BLaER1 treated with 17β-estradiol and CSF1 and Interleukin-3, amounts not matched to agents 10 nM and 100 nM (cell line): ENCODE measurements around the gene SLIT3.

Source experiments
- H3K27ac ChIP-seq, 11 experiments: shearing (Covaris generic); formaldehyde crosslinking; 2 replicates each; pipeline ENCODE4 v1.8.1; 2022
- H3K27me3 ChIP-seq, 11 experiments: shearing (Covaris generic); formaldehyde crosslinking; 2 replicates each; pipeline ENCODE4 v1.8.1; 2022
- H3K36me3 ChIP-seq, 11 experiments: shearing (Covaris generic); formaldehyde crosslinking; 2 replicates each; pipeline ENCODE4 v1.8.1; 2022
- H3K4me1 ChIP-seq, 10 experiments: shearing (Covaris generic); formaldehyde crosslinking; 2 replicates each; pipeline ENCODE4 v1.8.1; 2022
- H3K4me2 ChIP-seq, 11 experiments: shearing (Covaris generic); formaldehyde crosslinking; 2 replicates each; pipeline ENCODE4 v1.8.1; 2022
- H3K4me3 ChIP-seq, 10 experiments: shearing (Covaris generic); formaldehyde crosslinking; 2 replicates each; pipeline ENCODE4 v1.8.1; 2022
- H3K9ac ChIP-seq, 11 experiments: shearing (Covaris generic); formaldehyde crosslinking; 2 replicates each; pipeline ENCODE4 v1.8.1; 2022
- H3K9me3 ChIP-seq, 11 experiments: shearing (Covaris generic); formaldehyde crosslinking; replicated peaks in 1 of 11; 2 replicates each; pipeline ENCODE4 v1.8.1; 2022
- H4K20me1 ChIP-seq, 11 experiments: shearing (Covaris generic); formaldehyde crosslinking; 2 replicates each; pipeline ENCODE4 v1.8.1; 2022
- Cebpa-rat ChIP-seq, 11 experiments: shearing (Covaris generic); IDR thresholded peaks; 2 replicates each; pipeline ENCODE4 v1.8.1; 2022

The SLIT3 gene

DNA sequence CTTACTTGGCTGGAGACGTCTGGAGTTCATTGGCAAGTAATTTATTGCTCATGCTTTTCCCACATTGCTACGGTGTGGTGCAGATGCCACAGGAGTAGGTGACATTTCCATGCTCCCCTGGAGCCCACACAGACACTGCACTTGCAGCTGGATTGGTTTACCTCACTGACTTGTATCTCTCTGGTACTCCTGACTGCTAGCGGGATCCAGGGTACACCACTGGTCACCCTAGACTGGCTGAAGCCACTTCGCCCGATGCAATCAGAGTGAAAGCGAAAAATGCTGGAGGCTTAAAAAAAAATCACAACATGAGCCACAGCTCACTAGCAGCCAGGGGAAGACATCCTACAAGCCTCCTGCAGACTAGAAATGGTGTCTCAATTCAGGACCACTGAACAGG, 32.6 kb upstream of the SLIT3 start:
- Histone ChIP-seq H4K20me1 (no peaks in the 10 kb centered on the region), H3K9me3 (no peaks in the 10 kb centered on the region), H3K27ac (no peak overlapping the region), H3K4me3 (no peak overlapping the region), H3K9ac (no peak overlapping the region), H3K4me1 (peaks cover 0 to 10% (median 0%) of the 10 kb centered on the region in 10 experiments; a peak in 3 of 20 replicates), H3K4me2 (no peak overlapping the region), H3K27me3 (no peaks in the 10 kb centered on the region), H3K36me3 (no peaks in the 10 kb centered on the region)
- TF ChIP-seq Cebpa-rat (IDR thresholded peaks at IDR 0.05): no peak

DNA sequence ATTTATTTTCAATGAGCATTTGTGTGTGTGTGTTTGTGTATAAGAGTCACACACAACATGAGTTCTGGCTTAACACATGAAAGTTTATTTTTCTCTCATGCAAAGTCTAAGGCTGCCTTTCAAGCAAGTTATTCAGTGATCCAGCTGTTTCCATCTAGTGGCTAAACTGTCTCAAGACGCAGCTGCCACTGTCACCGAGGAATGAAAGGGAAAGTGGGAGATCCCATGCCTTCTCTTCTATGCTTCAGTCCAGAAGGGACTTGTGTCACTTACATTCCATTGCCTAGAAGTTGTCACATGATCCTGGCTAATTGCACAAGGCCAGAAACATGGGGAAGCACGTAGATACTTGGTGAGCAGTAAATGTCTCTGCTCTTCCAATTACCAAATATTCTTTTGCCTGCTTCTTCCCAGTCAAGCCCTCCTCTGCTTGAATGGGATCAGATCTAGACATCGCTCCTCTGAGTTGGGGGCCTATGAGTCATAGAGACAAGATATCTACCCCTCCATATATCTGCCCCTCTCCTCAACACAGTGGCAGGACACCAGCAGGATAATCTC, 30.4 kb upstream of the SLIT3 start:
- H3K9me3 ChIP-seq: no peaks in the 10 kb centered on the region
- peaks cover 0 to 10% (median 0%) of the 10 kb centered on the region in 10 experiments; a peak in 3 of 20 replicates for H3K4me1 ChIP-seq
- no peak overlapping the region for H3K4me3 ChIP-seq
- H3K36me3 ChIP-seq: no peaks in the 10 kb centered on the region
- H3K9ac ChIP-seq: no peak overlapping the region
- no peaks in the 10 kb centered on the region for H4K20me1 ChIP-seq
- no peaks in the 10 kb centered on the region for H3K27me3 ChIP-seq
- no peak overlapping the region for H3K27ac ChIP-seq
- no peak for TF ChIP-seq Cebpa-rat (IDR thresholded peaks at IDR 0.05)
- H3K4me2 ChIP-seq: no peak overlapping the region

DNA sequence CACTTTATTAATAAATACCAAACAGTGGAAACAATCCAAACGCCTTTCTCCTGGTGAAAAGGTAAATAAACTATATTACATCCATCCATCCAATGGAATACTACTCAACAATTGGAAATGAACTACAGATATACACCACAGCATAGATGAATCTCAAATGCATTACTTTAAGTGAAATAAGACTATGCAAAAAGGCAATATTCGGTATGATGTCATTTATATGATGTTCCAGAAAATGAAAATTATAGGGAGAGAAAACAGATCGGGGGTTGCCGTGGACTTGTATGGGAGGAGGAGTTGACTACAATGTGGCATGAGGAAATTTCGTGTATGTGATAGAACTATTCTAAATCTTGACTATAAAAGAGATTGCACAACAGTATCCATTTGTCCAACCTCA, 27.5 kb upstream of the SLIT3 start:
- no peak overlapping the region for H3K4me3 ChIP-seq
- H3K36me3 ChIP-seq: no peaks in the 10 kb centered on the region
- H3K27me3 ChIP-seq: no peaks in the 10 kb centered on the region
- H3K9ac ChIP-seq: no peak overlapping the region
- no peaks in the 10 kb centered on the region for H3K4me1 ChIP-seq
- TF ChIP-seq Cebpa-rat (IDR thresholded peaks at IDR 0.05): no peak
- H3K9me3 ChIP-seq: no peaks in the 10 kb centered on the region
- no peaks in the 10 kb centered on the region for H4K20me1 ChIP-seq
- H3K27ac ChIP-seq: no peak overlapping the region
- H3K4me2 ChIP-seq: no peak overlapping the region

DNA sequence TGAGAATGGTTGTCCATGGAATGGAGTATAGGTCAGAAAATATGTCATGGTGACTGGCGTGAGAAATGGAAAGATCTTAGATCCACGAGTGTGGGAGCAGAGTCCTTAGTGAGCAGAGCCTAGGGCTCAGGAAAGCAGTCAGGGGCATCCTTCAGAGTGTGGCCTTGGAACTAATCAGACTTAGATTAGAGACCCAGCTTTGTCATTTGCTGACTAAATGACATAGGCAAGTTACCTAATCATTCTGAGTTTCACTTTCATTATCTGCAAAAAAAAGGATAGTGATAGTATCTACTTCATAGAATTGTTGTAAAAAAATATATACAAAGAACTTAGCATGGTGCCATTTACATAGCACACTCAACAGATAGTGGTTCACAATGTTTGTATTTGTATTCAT, 24.3 kb upstream of the SLIT3 start:
- H3K27ac ChIP-seq: no peak overlapping the region
- no peaks in the 10 kb centered on the region for H3K9me3 ChIP-seq
- H4K20me1 ChIP-seq: no peaks in the 10 kb centered on the region
- no peak overlapping the region for H3K4me2 ChIP-seq
- H3K36me3 ChIP-seq: no peaks in the 10 kb centered on the region
- H3K9ac ChIP-seq: no peak overlapping the region
- no peaks in the 10 kb centered on the region for H3K4me1 ChIP-seq
- no peak for TF ChIP-seq Cebpa-rat (IDR thresholded peaks at IDR 0.05)
- no peaks in the 10 kb centered on the region for H3K27me3 ChIP-seq
- H3K4me3 ChIP-seq: no peak overlapping the region

DNA sequence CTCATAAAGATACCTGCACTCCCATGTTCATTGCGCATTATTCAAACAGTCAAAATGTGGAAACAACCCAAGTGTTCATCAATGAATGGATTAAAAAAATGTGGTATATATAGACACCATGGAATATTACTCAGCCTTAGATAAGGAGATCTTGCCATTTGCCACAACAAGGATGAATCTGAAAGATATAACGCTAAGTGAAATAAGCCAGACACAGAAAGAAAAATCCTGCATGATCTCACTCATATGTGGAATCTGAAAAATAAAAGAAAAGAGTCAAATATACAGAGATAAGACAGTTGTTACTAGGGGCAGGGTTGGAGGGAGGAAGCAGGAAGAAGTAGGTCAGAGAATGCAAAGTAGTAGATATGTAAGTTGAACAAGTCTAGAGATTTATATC, 17.6 kb upstream of the SLIT3 start:
- Histone ChIP-seq H3K4me1 (no peaks in the 10 kb centered on the region), H3K9me3 (no peaks in the 10 kb centered on the region), H3K4me2 (no peak overlapping the region), H4K20me1 (no peaks in the 10 kb centered on the region), H3K9ac (no peak overlapping the region), H3K27ac (no peak overlapping the region), H3K4me3 (no peak overlapping the region), H3K27me3 (no peaks in the 10 kb centered on the region), H3K36me3 (no peaks in the 10 kb centered on the region)
- no peak for TF ChIP-seq Cebpa-rat (IDR thresholded peaks at IDR 0.05)

DNA sequence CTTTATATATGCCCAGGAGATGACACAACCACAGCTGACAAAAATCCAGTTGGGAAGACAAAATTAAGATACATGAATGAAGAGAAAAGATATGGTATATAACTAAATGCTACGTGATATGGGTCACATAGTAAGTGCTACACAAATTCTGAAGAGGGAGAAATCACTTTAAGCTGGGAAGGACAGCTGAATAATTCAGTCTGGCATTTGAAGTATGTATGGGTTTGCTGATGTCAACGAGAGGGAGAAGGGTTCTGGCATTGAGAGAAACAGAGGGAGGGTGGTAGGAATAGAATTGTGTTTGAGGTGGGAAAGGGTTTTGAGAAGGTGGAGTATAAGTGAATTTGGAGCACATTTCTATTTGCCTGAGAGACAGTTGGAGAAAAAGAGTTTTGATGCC, 6.7 kb upstream of the SLIT3 start:
- H4K20me1 ChIP-seq: no peaks in the 10 kb centered on the region
- no peaks in the 10 kb centered on the region for H3K9me3 ChIP-seq
- no peak overlapping the region for H3K4me2 ChIP-seq
- no peak overlapping the region for H3K9ac ChIP-seq
- H3K27me3 ChIP-seq: no peaks in the 10 kb centered on the region
- TF ChIP-seq Cebpa-rat (IDR thresholded peaks at IDR 0.05): no peak
- no peaks in the 10 kb centered on the region for H3K4me1 ChIP-seq
- no peak overlapping the region for H3K27ac ChIP-seq
- H3K36me3 ChIP-seq: no peaks in the 10 kb centered on the region
- H3K4me3 ChIP-seq: no peak overlapping the region

DNA sequence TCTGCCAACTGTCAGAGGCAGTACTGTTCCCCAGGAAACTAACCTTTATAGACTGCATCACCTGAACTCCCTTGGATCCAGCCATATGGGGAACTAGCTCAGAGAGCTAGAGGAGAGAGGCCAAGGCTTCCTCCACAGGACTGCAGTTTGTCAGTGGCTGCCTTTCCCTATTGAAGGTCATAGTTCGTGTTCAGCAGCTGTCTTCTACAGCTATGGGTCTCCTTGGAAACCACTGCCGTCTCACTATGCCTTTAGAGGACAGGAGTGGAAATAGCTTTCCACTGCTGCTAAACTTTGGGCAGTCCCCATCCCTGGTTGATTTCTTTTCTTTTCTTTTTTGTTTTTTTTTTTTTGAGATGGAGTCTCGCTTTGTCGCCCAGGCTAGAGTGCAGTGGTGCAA, 4.4 kb upstream of the SLIT3 start:
- Histone ChIP-seq H3K27ac (no peak overlapping the region), H3K4me2 (no peak overlapping the region), H3K36me3 (no peaks in the 10 kb centered on the region), H3K4me1 (peaks cover 0 to 5% (median 0%) of the 10 kb centered on the region in 10 experiments; a peak in 2 of 20 replicates), H3K9me3 (peaks cover 0 to 6% (median 0%) of the 10 kb centered on the region in 11 experiments; a peak in 6 of 22 replicates), H3K4me3 (no peak overlapping the region), H4K20me1 (0 out of 22 replicates have a peak, but pooled peaks cover 0 to 3% (median 0%) of the 10 kb centered on the region in 11 experiments), H3K27me3 (peaks cover 16 to 21% (median 20%) of the 10 kb centered on the region in 11 experiments), H3K9ac (no peak overlapping the region)
- no peak for TF ChIP-seq Cebpa-rat (IDR thresholded peaks at IDR 0.05)

DNA sequence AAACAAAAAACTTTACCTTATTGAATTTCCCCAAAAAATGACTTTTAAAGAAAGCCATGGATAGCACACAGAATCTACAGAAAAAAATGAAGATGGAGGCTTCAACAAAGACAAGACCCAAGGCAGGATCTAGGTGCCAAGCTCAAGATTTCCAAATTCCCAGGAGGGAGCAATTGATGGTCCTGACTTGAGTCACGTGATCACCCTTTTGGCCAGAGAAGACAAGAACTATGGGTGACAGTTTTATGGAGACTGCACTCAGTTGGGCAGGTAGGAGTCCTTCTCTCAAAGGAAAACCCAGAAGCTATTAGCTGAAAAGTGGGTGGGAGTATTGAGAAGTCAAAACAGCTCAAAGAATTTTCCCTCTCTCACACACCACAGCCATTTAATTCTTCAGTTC, 3.2 kb upstream of the SLIT3 start:
- Histone ChIP-seq H3K36me3 (no peaks in the 10 kb centered on the region), H3K4me3 (no peak overlapping the region), H3K4me1 (peaks cover 0 to 5% (median 0%) of the 10 kb centered on the region in 10 experiments; a peak in 2 of 20 replicates), H3K4me2 (no peak overlapping the region), H3K27me3 (peaks cover 28 to 33% (median 32%) of the 10 kb centered on the region in 11 experiments), H3K9ac (no peak overlapping the region), H3K27ac (no peak overlapping the region), H4K20me1 (0 out of 22 replicates have a peak, but pooled peaks cover 0 to 4% (median 0%) of the 10 kb centered on the region in 11 experiments), H3K9me3 (peaks cover 0 to 9% (median 0%) of the 10 kb centered on the region in 11 experiments; a peak in 6 of 22 replicates)
- TF ChIP-seq Cebpa-rat (IDR thresholded peaks at IDR 0.05): no peak

DNA sequence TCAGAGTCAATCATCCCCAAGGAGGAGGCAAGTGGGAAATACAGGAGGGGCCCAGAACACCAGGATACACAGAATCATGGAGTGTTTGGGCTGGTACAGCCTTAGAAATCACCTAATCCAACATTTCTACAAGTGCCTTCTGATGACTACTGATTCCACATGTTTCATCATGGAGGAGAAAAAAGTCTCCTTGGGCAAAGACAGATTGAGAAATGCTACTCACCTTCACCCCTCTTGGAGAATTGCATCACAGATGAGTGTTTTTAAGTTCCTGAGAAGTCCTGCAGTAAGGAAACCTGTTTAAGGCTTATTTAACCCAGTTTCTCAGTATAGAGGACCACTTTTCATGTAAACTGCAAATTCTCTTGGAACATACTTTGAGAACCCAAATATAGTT, 2.2 kb upstream of the SLIT3 start:
- H3K27me3 ChIP-seq: peaks cover 28 to 44% (median 37%) of the 10 kb centered on the region in 11 experiments
- no peak overlapping the region for H3K4me2 ChIP-seq
- H3K9me3 ChIP-seq: peaks cover 0 to 9% (median 0%) of the 10 kb centered on the region in 11 experiments; a peak in 6 of 22 replicates
- H3K4me3 ChIP-seq: no peak overlapping the region
- H3K36me3 ChIP-seq: no peaks in the 10 kb centered on the region
- H4K20me1 ChIP-seq: 0 out of 22 replicates have a peak, but pooled peaks cover 0 to 4% (median 0%) of the 10 kb centered on the region in 11 experiments
- peaks cover 0 to 5% (median 0%) of the 10 kb centered on the region in 10 experiments; a peak in 2 of 20 replicates for H3K4me1 ChIP-seq
- no peak overlapping the region for H3K27ac ChIP-seq
- H3K9ac ChIP-seq: no peak overlapping the region
- no peak for TF ChIP-seq Cebpa-rat (IDR thresholded peaks at IDR 0.05)
